ENCODE results near the gene PDGFRB. TPM values are rescaled to one million over a fixed set of nuclear protein-coding genes. Genes with fewer than 3 reads are reported as not detected.

Gene PDGFRB
- polyA plus RNA-seq, 1 donor from 2014 or later, result not detected

DNA sequence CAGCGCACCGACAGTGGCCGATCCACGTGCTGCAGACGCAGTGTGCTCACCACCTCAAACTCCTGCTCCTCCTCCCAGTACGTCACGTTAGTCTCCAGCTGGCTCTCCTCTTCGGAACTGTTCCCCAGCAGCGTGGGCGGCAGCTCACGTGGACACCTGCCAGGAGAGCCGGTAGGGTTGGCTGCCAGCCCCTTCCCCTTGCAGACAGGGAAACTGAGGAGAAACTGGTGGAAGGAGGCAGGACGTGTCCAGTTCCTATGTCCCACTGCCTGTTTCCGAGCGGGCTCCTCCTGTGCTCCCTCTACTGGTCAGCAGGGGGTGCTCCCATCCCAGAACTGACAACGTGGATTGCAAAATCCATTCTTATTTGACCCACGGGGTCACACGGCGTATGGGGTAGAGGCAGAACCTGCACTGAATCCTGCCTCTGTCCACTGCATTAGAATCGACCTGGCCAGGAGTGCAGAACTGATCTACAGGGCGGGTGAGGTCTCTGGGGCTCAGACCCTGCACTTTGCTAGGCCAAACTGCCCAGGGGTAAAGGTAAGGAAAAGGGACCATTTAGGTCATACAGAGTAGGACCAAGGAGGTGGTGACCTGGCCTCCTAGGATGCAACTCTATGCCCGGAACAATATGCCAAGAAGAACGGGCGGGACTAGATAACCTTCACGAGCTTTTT is 25.7 kb downstream of the PDGFRB start:
- Histone ChIP-seq H4K20me1 (ENCODE audit: insufficient read depth) (no peaks in the 10 kb centered on the region), H3K79me2 (replicated peaks; ENCODE audit: insufficient read depth, low read length) (no peaks in the 10 kb centered on the region), H3F3A (ENCODE audit: insufficient read depth, low read length, poor library complexity, severe bottlenecking) (no peaks in the 10 kb centered on the region), H3K9ac (ENCODE audit: low read length) (no peak overlapping the region), H3K9me2 (ENCODE audit: insufficient read depth, low read length) (no peaks in the 10 kb centered on the region), H3K4me3 (ENCODE audit: low read length) (no peak overlapping the region), H3K36me3 (ENCODE audit: insufficient read depth, low read length) (no peaks in the 10 kb centered on the region), H3K27ac (ENCODE audit: low read length) (no peak overlapping the region), H2AFZ (ENCODE audit: low read depth, low read length) (no peak overlapping the region), H3K4me2 (ENCODE audit: low read length) (no peak overlapping the region), H3K27me3 (ENCODE audit: insufficient read depth, low read depth, low read length) (no peaks in the 10 kb centered on the region), H3K9me3 (ENCODE audit: low read length) (no peaks in the 10 kb centered on the region)
- peak; percentile 80 for TF ChIP-seq CTCF (IDR thresholded peaks at IDR 0.05; ENCODE audit: poor library complexity, severe bottlenecking)
- TF ChIP-seq EP300 (conservative IDR thresholded peaks at IDR 0.05; ENCODE audit: poor library complexity, severe bottlenecking), result no peak
- TF ChIP-seq RAD21 (conservative IDR thresholded peaks at IDR 0.05), result peak; percentile 82
- TF ChIP-seq SMC3 (conservative IDR thresholded peaks at IDR 0.05; ENCODE audit: poor library complexity), result peak; percentile 86

DNA sequence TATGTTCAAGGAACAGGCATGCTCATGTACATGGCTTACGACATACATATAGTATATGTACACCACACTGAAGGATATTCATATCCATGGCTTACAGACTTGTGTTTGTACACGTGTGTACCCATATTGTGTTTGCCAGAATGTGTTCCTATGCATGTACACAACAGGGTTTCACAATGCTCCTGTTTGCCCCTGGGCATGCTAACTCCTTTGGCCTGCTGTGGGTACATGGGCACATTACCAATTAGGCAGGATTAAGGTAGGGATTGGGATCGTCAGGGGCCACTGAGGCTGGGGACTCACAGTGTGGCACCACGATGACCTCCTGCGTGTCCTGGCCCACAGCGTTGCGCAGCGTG is 26.2 kb downstream of the PDGFRB start:
- no peaks in the 10 kb centered on the region for H3K79me2 ChIP-seq (replicated peaks; ENCODE audit: insufficient read depth, low read length)
- H3K36me3 ChIP-seq (ENCODE audit: insufficient read depth, low read length), result no peaks in the 10 kb centered on the region
- H4K20me1 ChIP-seq (ENCODE audit: insufficient read depth), result no peaks in the 10 kb centered on the region
- H3K4me3 ChIP-seq (ENCODE audit: low read length), result no peak overlapping the region
- H2AFZ ChIP-seq (ENCODE audit: low read depth, low read length), result no peak overlapping the region
- TF ChIP-seq POLR2AphosphoS5 (IDR thresholded peaks at IDR 0.05) (no peak), RAD21 (conservative IDR thresholded peaks at IDR 0.05) (no peak), MXI1 (conservative IDR thresholded peaks at IDR 0.05; ENCODE audit: poor library complexity, severe bottlenecking) (no peak), EZH2 (IDR thresholded peaks at IDR 0.05; ENCODE audit: borderline replicate concordance, insufficient read depth, low read length, poor library complexity, severe bottlenecking) (no peak), CTCF (IDR thresholded peaks at IDR 0.05; ENCODE audit: poor library complexity, severe bottlenecking) (no peak)
- TF ChIP-seq, protein P1, sequence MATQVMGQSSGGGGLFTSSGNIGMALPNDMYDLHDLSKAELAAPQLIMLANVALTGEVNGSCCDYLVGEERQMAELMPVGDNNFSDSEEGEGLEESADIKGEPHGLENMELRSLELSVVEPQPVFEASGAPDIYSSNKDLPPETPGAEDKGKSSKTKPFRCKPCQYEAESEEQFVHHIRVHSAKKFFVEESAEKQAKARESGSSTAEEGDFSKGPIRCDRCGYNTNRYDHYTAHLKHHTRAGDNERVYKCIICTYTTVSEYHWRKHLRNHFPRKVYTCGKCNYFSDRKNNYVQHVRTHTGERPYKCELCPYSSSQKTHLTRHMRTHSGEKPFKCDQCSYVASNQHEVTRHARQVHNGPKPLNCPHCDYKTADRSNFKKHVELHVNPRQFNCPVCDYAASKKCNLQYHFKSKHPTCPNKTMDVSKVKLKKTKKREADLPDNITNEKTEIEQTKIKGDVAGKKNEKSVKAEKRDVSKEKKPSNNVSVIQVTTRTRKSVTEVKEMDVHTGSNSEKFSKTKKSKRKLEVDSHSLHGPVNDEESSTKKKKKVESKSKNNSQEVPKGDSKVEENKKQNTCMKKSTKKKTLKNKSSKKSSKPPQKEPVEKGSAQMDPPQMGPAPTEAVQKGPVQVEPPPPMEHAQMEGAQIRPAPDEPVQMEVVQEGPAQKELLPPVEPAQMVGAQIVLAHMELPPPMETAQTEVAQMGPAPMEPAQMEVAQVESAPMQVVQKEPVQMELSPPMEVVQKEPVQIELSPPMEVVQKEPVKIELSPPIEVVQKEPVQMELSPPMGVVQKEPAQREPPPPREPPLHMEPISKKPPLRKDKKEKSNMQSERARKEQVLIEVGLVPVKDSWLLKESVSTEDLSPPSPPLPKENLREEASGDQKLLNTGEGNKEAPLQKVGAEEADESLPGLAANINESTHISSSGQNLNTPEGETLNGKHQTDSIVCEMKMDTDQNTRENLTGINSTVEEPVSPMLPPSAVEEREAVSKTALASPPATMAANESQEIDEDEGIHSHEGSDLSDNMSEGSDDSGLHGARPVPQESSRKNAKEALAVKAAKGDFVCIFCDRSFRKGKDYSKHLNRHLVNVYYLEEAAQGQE (IDR thresholded peaks at IDR 0.05; ENCODE audit: borderline replicate concordance), result no peak
- H3F3A ChIP-seq (ENCODE audit: insufficient read depth, low read length, poor library complexity, severe bottlenecking), result no peaks in the 10 kb centered on the region
- no peaks in the 10 kb centered on the region for H3K9me2 ChIP-seq (ENCODE audit: insufficient read depth, low read length)
- no peak overlapping the region for H3K4me2 ChIP-seq (ENCODE audit: low read length)
- H3K9ac ChIP-seq (ENCODE audit: low read length), result no peak overlapping the region
- H3K27ac ChIP-seq (ENCODE audit: low read length), result no peak overlapping the region
- no peaks in the 10 kb centered on the region for H3K27me3 ChIP-seq (ENCODE audit: insufficient read depth, low read depth, low read length)
- H3K9me3 ChIP-seq (ENCODE audit: low read length), result no peaks in the 10 kb centered on the region

Data from neural cell (in vitro differentiated cells).